Measurements from ENCODE around the gene ESRRB.
A peak's percentile ranks its signal among the peaks of the same experiment; 100 is the strongest.

Gene ESRRB

DNA sequence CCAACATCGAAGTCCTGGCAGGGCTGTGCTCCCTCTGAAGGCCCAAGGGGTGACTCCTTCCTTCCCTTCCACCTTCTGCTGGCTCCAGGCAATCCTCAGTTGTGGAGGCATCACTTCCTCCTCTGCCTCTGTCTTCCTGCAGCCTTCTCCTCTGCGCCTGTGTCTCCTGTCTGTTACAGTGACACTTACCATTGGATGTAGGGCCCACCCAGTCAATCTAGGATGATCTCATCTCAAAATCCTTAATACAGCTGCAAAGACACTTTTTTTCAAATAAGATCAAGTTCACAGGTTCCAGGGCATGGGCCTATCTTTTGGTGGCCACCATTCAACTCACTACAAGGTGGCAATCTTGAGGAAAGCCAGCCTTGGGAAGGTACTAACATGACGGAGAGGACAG, 155.1 kb downstream of the ESRRB start:
- TF ChIP-seq ZFP69B (tag by site-specific recombination; IDR thresholded peaks at IDR 0.05) = peak; percentile 67
- TF ChIP-seq, protein P1, sequence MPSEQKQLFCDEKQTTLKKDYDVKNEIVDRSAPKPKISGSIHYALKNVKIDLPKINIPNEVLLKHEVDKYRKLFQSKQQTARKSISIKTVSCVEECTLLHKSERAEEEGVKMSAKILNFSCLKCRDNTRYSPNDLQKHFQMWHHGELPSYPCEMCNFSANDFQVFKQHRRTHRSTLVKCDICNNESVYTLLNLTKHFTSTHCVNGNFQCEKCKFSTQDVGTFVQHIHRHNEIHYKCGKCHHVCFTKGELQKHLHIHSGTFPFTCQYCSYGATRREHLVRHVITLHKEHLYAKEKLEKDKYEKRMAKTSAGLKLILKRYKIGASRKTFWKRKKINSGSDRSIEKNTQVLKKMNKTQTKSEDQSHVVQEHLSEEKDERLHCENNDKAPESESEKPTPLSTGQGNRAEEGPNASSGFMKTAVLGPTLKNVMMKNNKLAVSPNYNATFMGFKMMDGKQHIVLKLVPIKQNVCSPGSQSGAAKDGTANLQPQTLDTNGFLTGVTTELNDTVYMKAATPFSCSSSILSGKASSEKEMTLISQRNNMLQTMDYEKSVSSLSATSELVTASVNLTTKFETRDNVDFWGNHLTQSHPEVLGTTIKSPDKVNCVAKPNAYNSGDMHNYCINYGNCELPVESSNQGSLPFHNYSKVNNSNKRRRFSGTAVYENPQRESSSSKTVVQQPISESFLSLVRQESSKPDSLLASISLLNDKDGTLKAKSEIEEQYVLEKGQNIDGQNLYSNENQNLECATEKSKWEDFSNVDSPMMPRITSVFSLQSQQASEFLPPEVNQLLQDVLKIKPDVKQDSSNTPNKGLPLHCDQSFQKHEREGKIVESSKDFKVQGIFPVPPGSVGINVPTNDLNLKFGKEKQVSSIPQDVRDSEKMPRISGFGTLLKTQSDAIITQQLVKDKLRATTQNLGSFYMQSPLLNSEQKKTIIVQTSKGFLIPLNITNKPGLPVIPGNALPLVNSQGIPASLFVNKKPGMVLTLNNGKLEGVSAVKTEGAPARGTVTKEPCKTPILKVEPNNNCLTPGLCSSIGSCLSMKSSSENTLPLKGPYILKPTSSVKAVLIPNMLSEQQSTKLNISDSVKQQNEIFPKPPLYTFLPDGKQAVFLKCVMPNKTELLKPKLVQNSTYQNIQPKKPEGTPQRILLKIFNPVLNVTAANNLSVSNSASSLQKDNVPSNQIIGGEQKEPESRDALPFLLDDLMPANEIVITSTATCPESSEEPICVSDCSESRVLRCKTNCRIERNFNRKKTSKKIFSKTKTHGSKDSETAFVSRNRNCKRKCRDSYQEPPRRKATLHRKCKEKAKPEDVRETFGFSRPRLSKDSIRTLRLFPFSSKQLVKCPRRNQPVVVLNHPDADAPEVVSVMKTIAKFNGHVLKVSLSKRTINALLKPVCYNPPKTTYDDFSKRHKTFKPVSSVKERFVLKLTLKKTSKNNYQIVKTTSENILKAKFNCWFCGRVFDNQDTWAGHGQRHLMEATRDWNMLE (tag by site-specific recombination; conservative IDR thresholded peaks at IDR 0.05; ENCODE audit: low read depth) = no peak
- TF ChIP-seq, protein P2, sequence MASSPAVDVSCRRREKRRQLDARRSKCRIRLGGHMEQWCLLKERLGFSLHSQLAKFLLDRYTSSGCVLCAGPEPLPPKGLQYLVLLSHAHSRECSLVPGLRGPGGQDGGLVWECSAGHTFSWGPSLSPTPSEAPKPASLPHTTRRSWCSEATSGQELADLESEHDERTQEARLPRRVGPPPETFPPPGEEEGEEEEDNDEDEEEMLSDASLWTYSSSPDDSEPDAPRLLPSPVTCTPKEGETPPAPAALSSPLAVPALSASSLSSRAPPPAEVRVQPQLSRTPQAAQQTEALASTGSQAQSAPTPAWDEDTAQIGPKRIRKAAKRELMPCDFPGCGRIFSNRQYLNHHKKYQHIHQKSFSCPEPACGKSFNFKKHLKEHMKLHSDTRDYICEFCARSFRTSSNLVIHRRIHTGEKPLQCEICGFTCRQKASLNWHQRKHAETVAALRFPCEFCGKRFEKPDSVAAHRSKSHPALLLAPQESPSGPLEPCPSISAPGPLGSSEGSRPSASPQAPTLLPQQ (tag by site-specific recombination; IDR thresholded peaks at IDR 0.05) = peak; percentile 92
- POLR2A ChIA-PET = no interaction called here
- CTCF ChIA-PET = interaction anchor here (0.6 kb wide), 1 partner anchor 164 kb away, joined by 4 read pairs; no protein-coding TSS in a partner anchor

DNA sequence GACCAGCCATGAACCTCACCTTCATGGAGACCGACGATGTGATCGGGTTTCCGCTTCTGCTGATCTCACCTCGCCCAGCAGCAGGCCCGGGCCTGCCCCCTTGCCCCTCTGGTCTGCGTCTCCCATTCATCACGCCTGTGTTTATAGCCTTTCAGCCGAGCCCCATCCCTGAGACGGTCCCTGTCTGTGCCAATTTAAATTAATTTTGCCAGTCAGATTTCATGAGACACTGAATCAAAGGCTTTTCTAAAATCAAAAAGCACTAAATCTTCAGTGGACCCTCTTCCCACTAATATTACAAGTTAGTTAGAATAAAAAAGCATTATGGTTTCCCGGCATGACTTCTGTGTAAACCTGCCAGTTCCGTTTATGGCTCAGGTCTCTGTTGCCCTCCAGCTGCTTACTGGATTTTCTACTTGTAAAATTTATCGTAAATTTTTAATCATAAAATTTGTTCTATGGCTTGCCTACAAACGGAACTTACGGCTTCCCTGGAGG, 155.9 kb downstream of the ESRRB start:
- Histone ChIP-seq H3K9me3 (ENCODE audit: control insufficient read depth, insufficient read depth, low read depth, low read length) (no peaks in the 10 kb centered on the region), H3K27ac (ENCODE audit: extremely low read depth, low read depth, low read length) (no peak overlapping the region), H3K4me1 (ENCODE audit: control insufficient read depth, insufficient read depth, low read length) (peaks cover 8% of the 10 kb centered on the region), H3K36me3 (ENCODE audit: control insufficient read depth in 2 of 2, insufficient read depth in 1 of 2, low read length in 2 of 2) (no peaks in the 10 kb centered on the region), H3K4me3 (ENCODE audit: low read depth, low read length) (no peak overlapping the region)
- POLR2A ChIA-PET = no interaction called here
- CTCF ChIA-PET = interaction anchor here (0.6 to 1.4 kb wide), 3 partner anchors 32 to 164 kb away, joined by 3 to 5 read pairs (median 4); no protein-coding TSS in a partner anchor
- TF ChIP-seq ZNF488 (tag by site-specific recombination; IDR thresholded peaks at IDR 0.05) = 0 out of 2 replicates have a peak, but pooled peaks have one; percentile 34
- peak; percentile 65 for TF ChIP-seq GLIS1 (tag by site-specific recombination; IDR thresholded peaks at IDR 0.05)
- no peak for TF ChIP-seq ZSCAN30 (tag by site-specific recombination; IDR thresholded peaks at IDR 0.05)
- TF ChIP-seq ZNF521 (tag by site-specific recombination; IDR thresholded peaks at IDR 0.05) = no peak
- TF ChIP-seq ZFHX2 (tag by site-specific recombination; conservative IDR thresholded peaks at IDR 0.05) = no peak
- TF ChIP-seq SALL2 (tag by site-specific recombination; IDR thresholded peaks at IDR 0.05; ENCODE audit: borderline replicate concordance) = no peak
- TF ChIP-seq ZNF423 (tag by site-specific recombination; IDR thresholded peaks at IDR 0.05) = no peak
- TF ChIP-seq GFI1B (tag by site-specific recombination; IDR thresholded peaks at IDR 0.05) = peak; percentile 46; the same call in 1 of the 2 replicates
- TF ChIP-seq BCL11B (tag by site-specific recombination; IDR thresholded peaks at IDR 0.05; ENCODE audit: low read depth) = no peak
- TF ChIP-seq ZNF664 (tag by site-specific recombination; IDR thresholded peaks at IDR 0.05) = peak; percentile 55; the same call in 1 of the 2 replicates
- no peak for TF ChIP-seq KLF7 (tag by site-specific recombination; IDR thresholded peaks at IDR 0.05; ENCODE audit: borderline replicate concordance)
- TF ChIP-seq RBAK (tag by site-specific recombination; IDR thresholded peaks at IDR 0.05) = no peak
- TF ChIP-seq, protein P3, sequence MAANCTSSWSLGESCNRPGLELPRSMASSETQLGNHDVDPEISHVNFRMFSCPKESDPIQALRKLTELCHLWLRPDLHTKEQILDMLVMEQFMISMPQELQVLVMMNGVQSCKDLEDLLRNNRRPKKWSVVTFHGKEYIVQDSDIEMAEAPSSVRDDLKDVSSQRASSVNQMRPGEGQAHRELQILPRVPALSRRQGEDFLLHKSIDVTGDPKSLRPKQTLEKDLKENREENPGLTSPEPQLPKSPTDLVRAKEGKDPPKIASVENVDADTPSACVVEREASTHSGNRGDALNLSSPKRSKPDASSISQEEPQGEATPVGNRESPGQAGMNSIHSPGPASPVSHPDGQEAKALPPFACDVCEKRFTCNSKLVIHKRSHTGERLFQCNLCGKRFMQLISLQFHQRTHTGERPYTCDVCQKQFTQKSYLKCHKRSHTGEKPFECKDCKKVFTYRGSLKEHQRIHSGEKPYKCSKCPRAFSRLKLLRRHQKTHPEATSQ (tag by site-specific recombination; IDR thresholded peaks at IDR 0.05) = no peak
- TF ChIP-seq ZNF221 (tag by site-specific recombination; IDR thresholded peaks at IDR 0.05; ENCODE audit: borderline replicate concordance) = no peak
- TF ChIP-seq ZNF37A (tag by site-specific recombination; IDR thresholded peaks at IDR 0.05) = no peak
- TF ChIP-seq BCL11A (tag by site-specific recombination; IDR thresholded peaks at IDR 0.05; ENCODE audit: low read depth) = no peak
- peak; percentile 53 for TF ChIP-seq GLIS2 (tag by site-specific recombination; IDR thresholded peaks at IDR 0.05)
- TF ChIP-seq ZNF660 (tag by site-specific recombination; IDR thresholded peaks at IDR 0.05) = no peak
- no peak for TF ChIP-seq ZNF624 (tag by site-specific recombination; IDR thresholded peaks at IDR 0.05)
- no peak for TF ChIP-seq TCF7L2 (IDR thresholded peaks at IDR 0.05; ENCODE audit: borderline replicate concordance, low read depth, low read length)
- TF ChIP-seq ZNF292 (tag by site-specific recombination; IDR thresholded peaks at IDR 0.05; ENCODE audit: borderline replicate concordance, low read depth) = no peak
- TF ChIP-seq SCRT1 (tag by site-specific recombination; IDR thresholded peaks at IDR 0.05; ENCODE audit: borderline replicate concordance) = no peak
- no peak for TF ChIP-seq ZNF837 (tag by site-specific recombination; IDR thresholded peaks at IDR 0.05)
- no peak for TF ChIP-seq SP3 (tag by site-specific recombination; IDR thresholded peaks at IDR 0.05)
- peak; percentile 46 for TF ChIP-seq ZNF501 (tag by site-specific recombination; IDR thresholded peaks at IDR 0.05)

More for the DNA sequence above, 155.1 kb downstream of the ESRRB start:
- Histone ChIP-seq H3K4me3 (ENCODE audit: low read depth, low read length) (no peak overlapping the region), H3K27ac (ENCODE audit: extremely low read depth, low read depth, low read length) (no peak overlapping the region), H3K9me3 (ENCODE audit: control insufficient read depth, insufficient read depth, low read depth, low read length) (no peaks in the 10 kb centered on the region), H3K36me3 (ENCODE audit: control insufficient read depth in 2 of 2, insufficient read depth in 1 of 2, low read length in 2 of 2) (no peaks in the 10 kb centered on the region), H3K4me1 (ENCODE audit: control insufficient read depth, insufficient read depth, low read length) (peaks cover 8% of the 10 kb centered on the region)
